ENCODE measurements around the gene SUPT4H1.

DNA sequence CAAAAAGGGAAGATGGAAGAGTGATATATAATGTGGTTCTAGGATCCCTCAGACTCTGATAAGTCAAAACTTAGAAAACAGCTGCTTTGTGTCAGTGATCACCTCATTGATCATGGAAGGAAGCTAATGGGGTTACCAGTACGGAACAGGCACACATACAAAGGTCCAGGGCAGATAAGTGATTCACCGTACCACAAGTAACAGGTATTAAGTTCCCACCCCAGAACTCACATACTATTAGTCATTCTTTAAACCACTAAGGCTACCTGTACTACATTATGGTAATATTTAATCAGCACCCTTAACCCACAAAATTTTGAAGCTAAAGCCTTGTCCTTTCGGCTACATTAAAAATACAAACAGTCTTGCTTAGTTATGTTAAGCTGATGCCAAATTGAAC, 48.0 kb upstream of the SUPT4H1 start:
- TF ChIP-seq, protein P1, sequence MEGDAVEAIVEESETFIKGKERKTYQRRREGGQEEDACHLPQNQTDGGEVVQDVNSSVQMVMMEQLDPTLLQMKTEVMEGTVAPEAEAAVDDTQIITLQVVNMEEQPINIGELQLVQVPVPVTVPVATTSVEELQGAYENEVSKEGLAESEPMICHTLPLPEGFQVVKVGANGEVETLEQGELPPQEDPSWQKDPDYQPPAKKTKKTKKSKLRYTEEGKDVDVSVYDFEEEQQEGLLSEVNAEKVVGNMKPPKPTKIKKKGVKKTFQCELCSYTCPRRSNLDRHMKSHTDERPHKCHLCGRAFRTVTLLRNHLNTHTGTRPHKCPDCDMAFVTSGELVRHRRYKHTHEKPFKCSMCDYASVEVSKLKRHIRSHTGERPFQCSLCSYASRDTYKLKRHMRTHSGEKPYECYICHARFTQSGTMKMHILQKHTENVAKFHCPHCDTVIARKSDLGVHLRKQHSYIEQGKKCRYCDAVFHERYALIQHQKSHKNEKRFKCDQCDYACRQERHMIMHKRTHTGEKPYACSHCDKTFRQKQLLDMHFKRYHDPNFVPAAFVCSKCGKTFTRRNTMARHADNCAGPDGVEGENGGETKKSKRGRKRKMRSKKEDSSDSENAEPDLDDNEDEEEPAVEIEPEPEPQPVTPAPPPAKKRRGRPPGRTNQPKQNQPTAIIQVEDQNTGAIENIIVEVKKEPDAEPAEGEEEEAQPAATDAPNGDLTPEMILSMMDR (conservative IDR thresholded peaks at IDR 0.05) = no peak
- TF ChIP-seq EZH2 (IDR thresholded peaks at IDR 0.05; ENCODE audit: low read depth) = no peak
